Ascending aorta (tissue), 2 donors: ENCODE measurements around the gene OXNAD1. TPM values are rescaled to one million over a fixed set of nuclear protein-coding genes. Genes with fewer than 3 reads are reported as not detected.
A peak's percentile ranks its signal among the peaks of the same experiment; 100 is the strongest.

ENCODE experiments used
- DNase-seq, 2 donors: peaks; one replicate each; pipeline ENCODE4 v3.0.0-alpha.2; 2019; ENCODE audit warnings: low spot score in 2 of 2
- H3K27ac ChIP-seq, 2 donors: fragments of 200-600 bp; sonication (generic); one replicate each; pipeline ENCODE4 v1.5.1; 2016 to 2017; ENCODE audit warnings: mild to moderate bottlenecking in 1 of 2
- H3K27me3 ChIP-seq: fragments of 200-600 bp; sonication (generic); one replicate; pipeline ENCODE4 v1.5.1; 2017
- H3K36me3 ChIP-seq, 2 donors: fragments of 200-600 bp; sonication (generic); one replicate each; pipeline ENCODE4 v1.5.1; 2016
- H3K4me1 ChIP-seq, 2 donors: fragments of 200-600 bp; sonication (generic); one replicate each; pipeline ENCODE4 v1.5.1; 2016 to 2017; ENCODE audit warnings: mild to moderate bottlenecking in 1 of 2
- H3K4me3 ChIP-seq, 2 donors: fragments of 200-600 bp; sonication (generic); one replicate each; pipeline ENCODE4 v1.5.1; 2016 to 2017; ENCODE audit warnings: mild to moderate bottlenecking in 1 of 2
- H3K9me3 ChIP-seq, 2 donors: fragments of 200-600 bp; sonication (generic); one replicate each; pipeline ENCODE4 v1.5.1; 2016
- intact Hi-C: fragments of 100-400 bp; cut with DNase I; formaldehyde crosslinking; loops from one replicate; pipeline ENCODE4 v1.15.1; 2023
- total RNA-seq: library from RNA; depleted of rRNA; stranded (reverse); fragments of >200 nt; gene quantifications from one replicate; pipeline ENCODE4 v1.1.0, GENCODE V29; 2016
- TF ChIP-seq, protein P1 (sequence below), 3 experiments: fragments of 200-600 bp in 2 of 3; fragments of 450-650 bp in 1 of 3; sonication (generic) in 2 of 3; IDR thresholded peaks; one replicate each; pipeline ENCODE4 v1.5.1; 2016 to 2019; ENCODE audit warnings: antibody characterized with exemption in 3 of 3, mild to moderate bottlenecking in 1 of 3, moderate library complexity in 1 of 3

The OXNAD1 gene
- total RNA-seq, 1 donor from 2014 or later, result 6.9 TPM

DNA sequence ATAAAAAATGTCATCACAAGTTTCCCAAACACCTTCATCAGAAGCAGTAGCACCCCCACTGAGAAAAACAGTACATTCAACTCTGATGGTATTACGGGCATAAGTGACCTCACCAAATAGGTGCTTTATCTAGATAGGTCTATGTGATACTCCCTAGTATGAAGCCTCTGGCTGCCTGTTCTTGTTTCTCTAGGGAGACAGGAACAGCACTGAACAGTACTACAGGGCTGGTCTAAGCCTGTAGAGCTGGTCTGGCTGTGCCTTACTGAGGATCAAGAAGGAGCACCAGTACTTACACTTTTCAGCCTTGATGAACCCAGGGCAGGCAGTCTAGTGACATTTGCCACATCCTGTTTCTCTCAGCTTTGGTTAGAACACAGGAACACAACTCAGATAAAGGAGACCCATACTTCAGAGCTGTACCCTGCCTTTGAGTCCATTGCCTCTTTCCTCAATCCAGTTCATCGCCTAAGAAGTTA lies 35.9 kb downstream of the OXNAD1 start:
- Histone ChIP-seq H3K27me3 (no peaks in the 10 kb centered on the region), H3K27ac (no peak overlapping the region), H3K36me3 (peaks cover 0 to 5% of the 10 kb centered on the region in 2 donors), H3K9me3 (no peaks in the 10 kb centered on the region), H3K4me3 (no peak overlapping the region), H3K4me1 (no peaks in the 10 kb centered on the region)
- TF ChIP-seq, protein P1, sequence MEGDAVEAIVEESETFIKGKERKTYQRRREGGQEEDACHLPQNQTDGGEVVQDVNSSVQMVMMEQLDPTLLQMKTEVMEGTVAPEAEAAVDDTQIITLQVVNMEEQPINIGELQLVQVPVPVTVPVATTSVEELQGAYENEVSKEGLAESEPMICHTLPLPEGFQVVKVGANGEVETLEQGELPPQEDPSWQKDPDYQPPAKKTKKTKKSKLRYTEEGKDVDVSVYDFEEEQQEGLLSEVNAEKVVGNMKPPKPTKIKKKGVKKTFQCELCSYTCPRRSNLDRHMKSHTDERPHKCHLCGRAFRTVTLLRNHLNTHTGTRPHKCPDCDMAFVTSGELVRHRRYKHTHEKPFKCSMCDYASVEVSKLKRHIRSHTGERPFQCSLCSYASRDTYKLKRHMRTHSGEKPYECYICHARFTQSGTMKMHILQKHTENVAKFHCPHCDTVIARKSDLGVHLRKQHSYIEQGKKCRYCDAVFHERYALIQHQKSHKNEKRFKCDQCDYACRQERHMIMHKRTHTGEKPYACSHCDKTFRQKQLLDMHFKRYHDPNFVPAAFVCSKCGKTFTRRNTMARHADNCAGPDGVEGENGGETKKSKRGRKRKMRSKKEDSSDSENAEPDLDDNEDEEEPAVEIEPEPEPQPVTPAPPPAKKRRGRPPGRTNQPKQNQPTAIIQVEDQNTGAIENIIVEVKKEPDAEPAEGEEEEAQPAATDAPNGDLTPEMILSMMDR (IDR thresholded peaks at IDR 0.05), result no peak
- DNase-seq, result no peak
- intact Hi-C loops, result no loop called here

DNA sequence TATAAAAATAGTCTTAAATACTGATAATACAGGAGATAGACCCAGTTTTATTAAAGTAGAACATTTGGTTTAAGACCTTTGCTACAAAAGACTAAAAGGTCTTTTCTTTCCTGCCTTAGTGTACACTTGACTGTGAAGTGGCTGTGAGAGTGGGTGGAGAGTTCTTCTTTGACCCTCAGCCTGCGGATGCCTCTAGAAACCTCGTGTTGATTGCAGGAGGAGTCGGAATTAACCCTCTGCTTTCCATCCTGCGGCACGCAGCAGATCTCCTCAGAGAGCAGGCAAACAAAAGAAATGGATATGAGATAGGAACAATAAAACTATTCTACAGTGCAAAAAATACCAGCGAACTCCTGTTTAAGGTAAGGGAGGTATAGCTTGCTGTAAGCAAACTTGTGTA lies 36.5 kb downstream of the OXNAD1 start:
- Histone ChIP-seq H3K4me1 (no peaks in the 10 kb centered on the region), H3K27me3 (no peaks in the 10 kb centered on the region), H3K9me3 (no peaks in the 10 kb centered on the region), H3K36me3 (peaks cover 0 to 5% of the 10 kb centered on the region in 2 donors), H3K4me3 (no peak overlapping the region), H3K27ac (no peak overlapping the region)
- intact Hi-C loops, result no loop called here
- TF ChIP-seq, protein P1 (IDR thresholded peaks at IDR 0.05), result no peak
- no peak for DNase-seq

DNA sequence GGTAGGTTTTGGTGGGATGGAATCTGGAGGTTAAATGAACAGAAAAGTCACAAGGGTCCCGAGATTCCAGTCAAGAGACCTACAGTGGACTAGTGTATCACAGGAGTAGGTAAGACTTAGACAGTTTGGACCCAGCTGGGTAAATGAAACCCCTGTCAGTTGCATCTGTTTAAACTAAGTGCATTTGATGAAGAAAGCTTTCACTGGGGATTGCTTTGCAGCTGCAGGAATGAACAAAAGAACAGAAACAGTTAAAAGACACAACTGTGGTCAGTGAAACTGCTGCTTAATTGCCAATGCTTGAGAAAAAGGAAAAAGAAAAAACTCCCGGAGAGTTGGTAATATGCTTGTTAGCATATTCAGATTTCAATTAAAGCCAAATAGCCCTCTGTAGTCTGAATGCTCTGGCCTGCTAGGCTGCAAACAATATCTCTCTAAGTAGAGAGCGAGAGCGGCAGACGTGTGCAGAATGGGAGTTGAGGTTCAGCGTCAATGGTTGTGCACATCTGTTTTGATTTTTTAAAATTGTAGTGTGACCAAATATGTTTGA lies 37.1 kb downstream of the OXNAD1 start:
- intact Hi-C loops, result no loop called here
- no peak overlapping the region for H3K4me3 ChIP-seq
- H3K4me1 ChIP-seq, result no peaks in the 10 kb centered on the region
- H3K27ac ChIP-seq, result no peak overlapping the region
- peaks cover 0 to 5% of the 10 kb centered on the region in 2 donors for H3K36me3 ChIP-seq
- no peaks in the 10 kb centered on the region for H3K9me3 ChIP-seq
- TF ChIP-seq, protein P1 (IDR thresholded peaks at IDR 0.05), result no peak
- DNase-seq, result no peak
- no peaks in the 10 kb centered on the region for H3K27me3 ChIP-seq

DNA sequence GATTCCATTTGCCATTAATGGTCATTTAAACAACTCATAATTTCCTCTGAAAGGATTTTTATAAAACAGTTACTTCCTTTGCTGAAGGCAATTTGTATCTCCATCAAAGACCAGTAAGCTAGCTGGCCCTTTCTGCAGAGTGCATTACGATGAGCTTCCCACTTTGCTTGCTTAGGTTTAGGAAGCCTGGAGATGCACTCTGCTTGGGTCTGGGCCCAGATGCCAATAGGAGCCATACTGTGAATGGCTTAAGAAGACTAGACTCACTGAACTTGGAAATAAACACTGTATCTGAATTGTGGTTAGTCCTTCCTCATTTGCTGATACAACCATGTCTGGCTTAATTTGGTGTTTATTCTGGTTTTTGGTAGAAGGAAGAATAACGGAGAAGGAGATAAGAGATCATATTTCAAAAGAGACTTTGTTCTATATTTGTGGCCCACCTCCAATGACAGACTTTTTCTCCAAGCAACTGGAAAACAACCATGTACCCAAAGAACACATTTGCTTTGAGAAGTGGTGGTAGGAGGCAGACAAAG lies 38.1 kb downstream of the OXNAD1 start:
- no peak for DNase-seq
- H3K27ac ChIP-seq, result no peak overlapping the region
- peaks cover 0 to 5% of the 10 kb centered on the region in 2 donors for H3K36me3 ChIP-seq
- TF ChIP-seq, protein P1 (IDR thresholded peaks at IDR 0.05), result no peak
- no peak overlapping the region for H3K4me3 ChIP-seq
- intact Hi-C loops, result no loop called here
- no peaks in the 10 kb centered on the region for H3K27me3 ChIP-seq
- H3K4me1 ChIP-seq, result no peaks in the 10 kb centered on the region
- H3K9me3 ChIP-seq, result no peaks in the 10 kb centered on the region

DNA sequence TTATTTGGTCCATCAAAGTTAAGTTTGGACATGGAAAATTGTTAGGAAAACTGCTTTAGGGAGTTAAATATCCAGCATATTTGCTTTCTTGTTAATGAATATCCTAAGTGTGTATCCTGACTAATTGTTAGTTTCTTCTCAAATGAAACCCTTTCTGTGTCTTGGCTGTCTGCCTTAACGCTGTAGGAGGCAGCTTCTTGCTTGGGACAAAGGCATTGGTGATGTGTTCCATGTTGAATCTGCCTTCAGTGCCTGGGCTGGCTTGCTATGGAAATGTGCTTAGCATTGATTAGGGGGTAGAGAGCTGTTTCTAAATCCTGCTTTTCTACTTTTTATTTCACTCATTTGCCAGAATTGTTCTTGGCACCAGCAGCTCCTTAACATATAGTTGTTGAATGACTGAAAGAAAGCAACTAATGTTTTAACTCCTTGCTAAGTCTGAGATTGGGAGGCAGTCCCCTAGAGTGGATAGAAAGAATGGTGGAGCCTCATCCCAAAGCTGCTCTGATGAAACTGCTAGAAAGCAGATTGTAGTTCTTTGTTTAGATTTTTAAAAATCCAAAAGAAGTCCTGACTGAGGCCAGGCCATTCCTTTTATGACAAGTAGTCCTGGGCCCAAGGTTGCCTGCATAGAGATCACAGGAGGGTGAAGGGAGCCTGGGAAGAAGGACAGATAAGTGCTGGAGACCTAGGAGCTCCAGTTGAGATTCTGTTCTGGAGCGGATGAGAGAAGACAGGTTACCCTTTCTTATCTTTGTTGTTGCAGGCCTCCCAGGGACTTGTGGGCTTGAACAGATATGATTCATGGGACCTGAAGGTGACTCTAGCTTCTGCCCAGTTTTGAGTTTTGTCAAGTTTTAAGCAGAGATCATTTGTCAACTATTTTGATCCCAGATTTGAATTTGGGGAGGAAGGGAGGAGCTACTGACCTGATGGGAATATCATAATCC lies 39.3 kb downstream of the OXNAD1 start:
- TF ChIP-seq, protein P1 (IDR thresholded peaks at IDR 0.05), result no peak
- Histone ChIP-seq H3K27ac (peak overlapping the region in 1 of 2 donors; percentile 27), H3K4me3 (no peak overlapping the region), H3K36me3 (peaks cover 0 to 5% of the 10 kb centered on the region in 2 donors), H3K9me3 (no peaks in the 10 kb centered on the region), H3K27me3 (no peaks in the 10 kb centered on the region), H3K4me1 (no peaks in the 10 kb centered on the region)
- intact Hi-C loops, result no loop called here
- no peak for DNase-seq
